OCI-LY7 (cell line): ENCODE measurements around the gene NEBL. TPM values are rescaled to one million over a fixed set of nuclear protein-coding genes. Genes with fewer than 3 reads are reported as not detected.

Experiments
- BruUV-seq: library from RNA; stranded (reverse); fragments of 400-500 nt; replicated peaks from 2 replicates; lab custom pipeline; 2021; lab: Mats Ljungman, UMichigan
- CTCF ChIA-PET: fragments of 300-600 bp; sonication (Branson Sonifier 250); formaldehyde crosslinking; loops from one replicate; lab custom pipeline; 2022; ENCODE audit warnings: antibody characterized with exemption; ENCODE audit not compliant: unreplicated experiment; lab: Charles Lee
- POLR2A ChIA-PET: fragments of 300-600 bp; sonication (Branson Sonifier 250); formaldehyde crosslinking; loops from one replicate; lab custom pipeline; 2022; ENCODE audit warnings: antibody characterized with exemption; lab: Charles Lee
- DNase-seq: peaks from one replicate; pipeline ENCODE4 v3.0.0-alpha.2; 2015; ENCODE audit warnings: low spot score
- H2AFZ ChIP-seq: fragments of 200-600 bp; sonication (generic), shearing (Covaris generic); 2 replicates; pipeline ENCODE4 v1.6.1; 2014; ENCODE audit warnings: mild to moderate bottlenecking, antibody characterized with exemption, low read length, moderate library complexity
- H3K27ac ChIP-seq: fragments of 200-600 bp; sonication (generic); 2 replicates; pipeline ENCODE4 v1.5.1; 2014; ENCODE audit warnings: mixed run types, low read depth, mild to moderate bottlenecking, moderate library complexity, low read length, inconsistent platforms; ENCODE audit not compliant: poor library complexity, severe bottlenecking
- H3K36me3 ChIP-seq: fragments of 200-600 bp; sonication (generic); 2 replicates; pipeline ENCODE4 v1.6.1; 2014; ENCODE audit warnings: mild to moderate bottlenecking, antibody characterized with exemption, low read length, moderate library complexity, mixed read lengths; ENCODE audit not compliant: insufficient read depth
- H3K4me1 ChIP-seq: fragments of 200-600 bp; sonication (generic); 2 replicates; pipeline ENCODE4 v1.5.1; 2014; ENCODE audit warnings: mild to moderate bottlenecking, low read length; ENCODE audit not compliant: insufficient read depth, poor library complexity, severe bottlenecking
- H3K4me2 ChIP-seq: fragments of 200-600 bp; sonication (generic); 2 replicates; pipeline ENCODE4 v1.6.1; 2014; ENCODE audit warnings: mild to moderate bottlenecking, low read length
- H3K4me3 ChIP-seq: fragments of 200-600 bp; sonication (generic); 2 replicates; pipeline ENCODE4 v1.5.1; 2014; ENCODE audit warnings: mild to moderate bottlenecking, low read depth, low read length; ENCODE audit not compliant: poor library complexity, severe bottlenecking
- H3K79me2 ChIP-seq: fragments of 200-600 bp; sonication (generic); 2 replicates; pipeline ENCODE4 v1.6.1; 2016; ENCODE audit warnings: low read depth, mild to moderate bottlenecking, low read length, moderate library complexity, mixed read lengths; ENCODE audit not compliant: insufficient read depth
- H3K9me2 ChIP-seq: fragments of 200-600 bp; sonication (generic); 2 replicates; pipeline ENCODE4 v1.6.1; 2016; ENCODE audit warnings: mild to moderate bottlenecking, low read length, mixed read lengths; ENCODE audit not compliant: insufficient read depth
- H3K9me3 ChIP-seq: fragments of 200-600 bp; sonication (generic); 2 replicates; pipeline ENCODE4 v1.6.1; 2014; ENCODE audit warnings: mild to moderate bottlenecking, mixed run types, low read length, mixed read lengths
- H4K20me1 ChIP-seq: fragments of 200-600 bp; sonication (generic); 2 replicates; pipeline ENCODE4 v1.6.1; 2014; ENCODE audit warnings: mild to moderate bottlenecking, antibody characterized with exemption, low read length, moderate library complexity, mixed read lengths; ENCODE audit not compliant: insufficient read depth
- CTCF ChIP-seq: fragments of 200-600 bp; sonication (generic); conservative IDR thresholded peaks from 2 replicates; pipeline ENCODE4 v1.5.1; 2014; ENCODE audit warnings: mild to moderate bottlenecking, antibody characterized with exemption, low read length, moderate library complexity, mixed read lengths
- EZH2phosphoT487 ChIP-seq: fragments of 200-600 bp; sonication (generic); IDR thresholded peaks from 2 replicates; pipeline ENCODE4 v1.6.1; 2018; ENCODE audit warnings: low read depth, borderline replicate concordance, mild to moderate bottlenecking, mixed run types, antibody characterized with exemption, low read length, moderate library complexity, mixed read lengths
- intact Hi-C: fragments of 100-400 bp; cut with micrococcal nuclease; formaldehyde crosslinking; loops from one replicate; pipeline ENCODE4 v1.10.0; 2022; ENCODE audit not compliant: unreplicated experiment
- total RNA-seq, 2 experiments: library from RNA; depleted of rRNA in 1 of 2; stranded (reverse); fragments of >200 nt in 1 of 2; shearing (Covaris generic) in 1 of 2; gene quantifications; 2 replicates each; pipeline ENCODE4 v1.2.3, GENCODE V29; 2014 to 2022

NEBL gene
- total RNA-seq, 2 experiments from 2014 or later = 1.1 TPM; not detected in 1

DNA sequence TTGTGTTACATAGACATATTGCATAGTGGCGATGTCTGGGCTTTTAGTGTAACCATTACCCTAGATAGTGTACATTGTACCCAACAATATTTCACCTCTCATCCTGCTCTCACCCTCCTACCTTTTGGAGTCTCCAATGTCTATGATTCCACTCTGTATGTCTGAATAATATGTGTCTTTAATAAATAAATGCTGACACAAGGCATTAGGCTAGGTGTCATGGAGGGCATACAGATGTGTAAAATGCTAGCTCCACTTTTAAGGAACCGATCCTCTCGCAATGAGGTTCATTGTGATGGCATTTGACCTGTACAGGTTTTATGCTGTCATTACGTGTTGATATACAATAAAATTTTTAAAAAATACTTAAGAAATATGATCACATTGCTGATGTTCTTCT is 74.3 kb downstream of the NEBL start:
- Histone ChIP-seq H3K36me3 (no peaks in the 10 kb centered on the region), H3K4me2 (no peak overlapping the region), H3K9me2 (no peaks in the 10 kb centered on the region), H3K4me1 (no peaks in the 10 kb centered on the region), H2AFZ (no peak overlapping the region), H3K79me2 (no peaks in the 10 kb centered on the region), H3K4me3 (no peak overlapping the region), H3K27ac (no peak overlapping the region), H4K20me1 (no peaks in the 10 kb centered on the region), H3K9me3 (no peaks in the 10 kb centered on the region)
- DNase-seq = no peak
- ChIA-PET POLR2A (no interaction called here), CTCF (no interaction called here)
- no peak for TF ChIP-seq EZH2phosphoT487
- no peak for TF ChIP-seq CTCF
- intact Hi-C loops = no loop called here
- BruUV-seq = no TSS peak

- Histone ChIP-seq H3K27ac (no peak overlapping the region), H3K36me3 (no peaks in the 10 kb centered on the region), H4K20me1 (no peaks in the 10 kb centered on the region), H3K4me3 (no peak overlapping the region), H3K9me3 (no peaks in the 10 kb centered on the region), H2AFZ (no peak overlapping the region), H3K9me2 (no peaks in the 10 kb centered on the region), H3K4me2 (no peak overlapping the region), H3K4me1 (no peaks in the 10 kb centered on the region), H3K79me2 (no peaks in the 10 kb centered on the region)
- intact Hi-C loops = no loop called here
- no peak for DNase-seq
- TF ChIP-seq CTCF (no peak), EZH2phosphoT487 (no peak)
- CTCF ChIA-PET = no interaction called here
- no TSS peak for BruUV-seq
- POLR2A ChIA-PET = no interaction called here
These were observed 79.5 kb downstream of the NEBL start for GRCh38 chr10:20817646-20818045.

DNA sequence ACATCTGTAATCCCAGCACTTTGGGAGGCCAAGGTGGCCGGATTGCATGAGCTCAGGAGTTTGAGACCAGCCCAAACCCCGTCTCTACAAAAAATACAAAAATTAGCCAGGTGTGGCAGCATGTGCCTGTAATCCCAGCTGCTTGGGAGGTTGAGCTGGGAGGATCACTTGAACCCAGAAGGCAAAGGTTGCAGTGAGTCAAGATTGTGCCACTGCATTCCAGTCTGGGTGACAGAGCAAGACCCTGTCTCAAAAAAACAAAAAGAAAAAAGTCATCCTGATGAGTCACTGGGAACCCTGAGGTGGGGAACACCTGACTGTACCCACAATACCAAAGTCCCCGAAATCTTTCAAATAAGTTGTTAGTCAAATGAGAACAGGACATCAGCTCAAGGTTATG is 80.0 kb downstream of the NEBL start:
- H3K9me3 ChIP-seq = no peaks in the 10 kb centered on the region
- H3K4me3 ChIP-seq = no peak overlapping the region
- ChIA-PET CTCF (no interaction called here), POLR2A (no interaction called here)
- TF ChIP-seq CTCF (no peak), EZH2phosphoT487 (no peak)
- no peak for DNase-seq
- H2AFZ ChIP-seq = no peak overlapping the region
- no peaks in the 10 kb centered on the region for H3K36me3 ChIP-seq
- H3K4me2 ChIP-seq = no peak overlapping the region
- no peaks in the 10 kb centered on the region for H3K4me1 ChIP-seq
- no peaks in the 10 kb centered on the region for H3K79me2 ChIP-seq
- intact Hi-C loops = no loop called here
- no peaks in the 10 kb centered on the region for H3K9me2 ChIP-seq
- H4K20me1 ChIP-seq = no peaks in the 10 kb centered on the region
- no peak overlapping the region for H3K27ac ChIP-seq
- BruUV-seq = no TSS peak
